NCI-H1417 treated with DMSO at 0.1 percent for 48 hours (cell line): ENCODE results near the gene CHST15.
"Not testable (repeated sequence)": the region's sequence is repeated elsewhere in the genome, so short reads cannot be mapped to it uniquely, and the experiment has no call there.

Experiments used
- DNase-seq: peaks from one replicate; lab custom pipeline; 2025; lab: John Stamatoyannopoulos, UW

The CHST15 gene

GRCh38 chr10:124098575-124098974 lies 5.2 kb upstream of the CHST15 start:
- no peak for DNase-seq

GRCh38 chr10:124097883-124098282 lies 4.5 kb upstream of the CHST15 start:
- DNase-seq, result no peak

- DNase-seq, result no peak
These were observed 3.1 kb upstream of the CHST15 start for GRCh38 chr10:124096494-124096893.

- not testable (repeated sequence) for DNase-seq
These were observed 2.4 kb upstream of the CHST15 start for GRCh38 chr10:124095801-124096200.

GRCh38 chr10:124095096-124095495 lies 1.7 kb upstream of the CHST15 start:
- DNase-seq, result no peak

GRCh38 chr10:124094419-124094785 lies 1.0 kb upstream of the CHST15 start:
- DNase-seq, result no peak

- not testable (repeated sequence) for DNase-seq
These were observed 498 bp upstream of the CHST15 start for GRCh38 chr10:124093774-124094418.

- DNase-seq, result no peak
These were observed 1.0 kb downstream of the CHST15 start for GRCh38 chr10:124092250-124092859.

GRCh38 chr10:124091646-124092249 lies 1.6 kb downstream of the CHST15 start:
- no peak for DNase-seq

GRCh38 chr10:124090601-124091209 lies 2.7 kb downstream of the CHST15 start:
- no peak for DNase-seq

- no peak for DNase-seq
These were observed 3.5 kb downstream of the CHST15 start for GRCh38 chr10:124089859-124090258.

GRCh38 chr10:124088915-124089314 lies 4.5 kb downstream of the CHST15 start:
- DNase-seq, result no peak

GRCh38 chr10:124087672-124088634 lies 5.4 kb downstream of the CHST15 start:
- DNase-seq, result no peak

GRCh38 chr10:124086787-124087671 lies 6.4 kb downstream of the CHST15 start:
- no peak for DNase-seq

- DNase-seq, result no peak
These were observed 7.2 kb downstream of the CHST15 start for GRCh38 chr10:124086097-124086710.

- DNase-seq, result no peak
These were observed 7.7 kb downstream of the CHST15 start for GRCh38 chr10:124085680-124086079.

GRCh38 chr10:124084708-124085107 lies 8.7 kb downstream of the CHST15 start:
- no peak for DNase-seq

- DNase-seq, result no peak
These were observed 9.5 kb downstream of the CHST15 start for GRCh38 chr10:124083740-124084397.

- DNase-seq, result no peak
These were observed 10.2 kb downstream of the CHST15 start for GRCh38 chr10:124083047-124083739.
